ENCODE results near the gene TACR2.
A peak's percentile ranks its signal among the peaks of the same experiment; 100 is the strongest.

TACR2 gene

GRCh38 chr10:69377191-69377590, 39.5 kb downstream of the TACR2 start:
- FAIRE-seq = no peak
- DNase-seq (ENCODE audit: insufficient read length, low spot score) = no peak

DNA sequence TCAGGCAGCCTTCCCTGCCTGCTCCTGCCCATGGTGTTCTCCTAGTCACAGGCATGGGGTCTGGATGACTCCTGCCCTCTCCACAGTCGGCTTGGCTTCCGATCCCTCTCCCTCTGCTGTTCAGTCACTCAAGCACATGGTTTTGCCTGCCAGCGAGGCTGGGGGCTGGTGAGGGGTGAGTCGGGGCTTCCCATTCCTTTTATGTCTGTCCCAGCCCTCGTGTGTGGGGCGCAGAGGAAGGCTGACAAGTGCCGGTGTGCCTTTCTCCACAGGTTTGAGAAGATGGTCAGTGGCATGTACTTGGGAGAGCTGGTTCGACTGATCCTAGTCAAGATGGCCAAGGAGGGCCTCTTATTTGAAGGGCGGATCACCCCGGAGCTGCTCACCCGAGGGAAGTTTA, 40.1 kb downstream of the TACR2 start:
- no peak for FAIRE-seq
- no peak for DNase-seq (ENCODE audit: insufficient read length, low spot score)

GRCh38 chr10:69375307-69376151, 41.2 kb downstream of the TACR2 start:
- no peak for FAIRE-seq
- no peak for DNase-seq (ENCODE audit: insufficient read length, low spot score)

GRCh38 chr10:69374931-69375306, 41.8 kb downstream of the TACR2 start:
- FAIRE-seq = peak; percentile 40
- DNase-seq (ENCODE audit: insufficient read length, low spot score) = no peak

DNA sequence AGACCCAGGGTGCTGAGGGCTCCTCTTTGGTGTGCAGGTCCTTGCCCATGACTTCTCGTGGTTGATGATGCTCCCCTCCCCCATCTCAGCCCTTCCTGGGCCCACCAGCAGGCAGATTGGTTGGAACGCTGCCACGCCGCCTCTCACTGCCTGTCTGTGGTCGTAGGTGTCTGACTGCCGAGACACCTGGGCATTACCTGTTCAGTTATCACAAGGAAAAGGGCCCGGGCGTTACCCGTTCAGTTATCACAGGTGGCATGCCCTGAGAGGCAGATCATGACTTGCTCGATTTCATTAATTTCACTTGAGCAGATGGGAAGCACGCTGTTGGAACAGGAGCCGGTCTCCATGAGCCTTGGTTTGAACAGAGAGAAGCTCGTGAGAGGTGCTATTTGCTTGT, 42.5 kb downstream of the TACR2 start:
- FAIRE-seq = no peak
- DNase-seq (ENCODE audit: insufficient read length, low spot score) = no peak

GRCh38 chr10:69372126-69372980, 44.4 kb downstream of the TACR2 start:
- DNase-seq (ENCODE audit: insufficient read length, low spot score) (no peak), FAIRE-seq (no peak)

DNA sequence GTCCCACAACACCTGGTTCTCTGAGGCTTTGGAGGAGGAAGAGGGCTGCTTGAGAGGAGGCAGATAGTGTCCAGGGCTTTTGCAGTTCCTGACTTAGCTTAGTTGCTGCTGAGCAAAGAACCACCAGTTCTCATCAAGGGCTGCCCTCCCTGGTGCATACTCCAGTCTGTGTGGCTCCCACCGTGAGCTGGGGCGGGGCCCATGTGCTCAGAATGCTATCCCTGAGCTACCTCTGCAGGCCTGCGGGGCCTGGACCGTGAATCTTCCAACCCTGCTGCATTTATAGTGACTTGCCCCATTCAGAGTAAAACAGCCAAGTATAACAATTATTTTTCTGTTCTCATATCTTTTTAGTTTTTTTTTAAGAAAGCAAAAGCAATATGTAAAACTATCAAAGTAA, 49.2 kb downstream of the TACR2 start:
- FAIRE-seq (no peak), DNase-seq (ENCODE audit: insufficient read length, low spot score) (no peak)

DNA sequence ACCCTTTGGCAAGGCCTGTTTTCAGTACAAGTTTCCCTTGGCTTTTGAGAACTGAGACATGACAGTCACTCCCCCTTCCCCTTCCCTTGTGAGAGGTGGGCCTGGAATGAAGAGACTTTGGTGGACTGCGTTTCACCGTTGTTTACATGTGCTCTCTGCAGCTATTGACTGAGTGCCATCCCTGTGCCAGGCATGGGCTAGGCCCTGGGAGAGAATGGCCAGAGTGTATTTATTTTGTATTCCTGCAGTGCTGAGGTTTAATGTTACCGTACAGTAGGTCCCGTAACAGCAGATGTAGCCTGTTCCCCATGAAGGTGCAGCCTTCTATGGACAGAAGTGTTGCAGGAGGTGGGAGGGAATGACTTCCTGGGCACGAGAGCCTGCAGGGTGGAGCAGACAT, 50.0 kb downstream of the TACR2 start:
- no peak for DNase-seq (ENCODE audit: insufficient read length, low spot score)
- FAIRE-seq = no peak

GRCh38 chr10:69364232-69364940, 52.3 kb downstream of the TACR2 start:
- FAIRE-seq (no peak), DNase-seq (ENCODE audit: insufficient read length, low spot score) (no peak)

GRCh38 chr10:69363666-69364065, 53.1 kb downstream of the TACR2 start:
- DNase-seq (ENCODE audit: insufficient read length, low spot score) = no peak
- FAIRE-seq = no peak

- FAIRE-seq = no peak
- no peak for DNase-seq (ENCODE audit: insufficient read length, low spot score)
Observed at GRCh38 chr10:69362471-69362954, 54.2 kb downstream of the TACR2 start.

DNA sequence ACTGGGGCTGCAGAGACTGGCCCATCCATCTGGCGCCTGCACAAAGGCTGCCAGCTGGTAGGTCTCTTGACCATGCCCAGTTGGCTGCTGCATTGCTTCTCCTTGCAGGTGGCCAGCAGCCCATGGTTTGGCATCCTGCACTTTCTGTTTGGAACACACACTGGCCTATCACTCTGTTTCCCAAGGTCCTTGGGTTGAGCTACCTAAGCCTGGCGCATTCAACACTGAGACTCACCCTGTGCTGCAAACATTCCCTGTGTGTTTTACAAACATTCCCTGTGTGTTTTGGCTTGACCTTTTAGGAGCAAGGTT, 55.5 kb downstream of the TACR2 start:
- no peak for FAIRE-seq
- no peak for DNase-seq (ENCODE audit: insufficient read length, low spot score)

DNA sequence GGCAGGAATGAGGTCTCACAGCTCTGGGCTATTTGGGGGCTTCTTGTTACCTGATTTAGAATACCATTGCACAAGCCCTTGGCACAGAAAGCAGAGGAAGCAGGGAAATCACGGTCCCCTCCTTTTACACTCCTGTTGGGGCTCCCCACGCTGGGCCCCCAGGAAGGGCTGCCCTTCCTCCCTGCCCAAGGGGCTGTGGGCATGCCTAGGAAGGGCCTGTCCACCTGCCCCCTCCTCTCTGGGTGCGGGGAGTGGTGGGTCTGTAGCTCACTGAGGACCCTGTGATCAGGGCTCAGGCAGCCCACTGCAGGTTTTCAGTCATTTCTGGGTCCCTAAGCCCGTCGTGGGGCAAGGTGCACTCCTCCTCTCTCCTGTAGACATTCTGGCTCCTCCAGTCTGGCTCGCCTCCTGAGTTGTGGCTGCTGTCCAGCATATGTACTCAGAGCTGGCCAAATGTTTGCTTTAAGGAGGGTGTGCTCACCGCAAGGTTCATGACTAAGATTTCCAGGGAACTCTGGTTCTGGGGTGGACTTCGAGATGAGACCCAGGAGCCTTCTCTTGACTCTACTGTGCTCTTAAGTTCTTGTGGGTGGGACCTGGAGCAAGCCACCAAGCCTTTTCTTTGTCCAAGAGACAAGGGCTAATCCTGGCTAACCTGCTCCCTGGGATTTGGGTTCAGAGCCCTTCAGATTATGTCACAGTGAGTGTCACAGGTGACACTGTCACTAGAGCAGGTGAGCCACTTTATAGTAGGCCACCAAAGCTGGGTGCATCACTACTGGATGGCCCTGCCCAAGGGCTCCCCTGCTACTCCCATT, 56.0 kb downstream of the TACR2 start:
- FAIRE-seq (no peak), DNase-seq (ENCODE audit: insufficient read length, low spot score) (no peak)

- DNase-seq (ENCODE audit: insufficient read length, low spot score) (no peak), FAIRE-seq (no peak)
Observed at GRCh38 chr10:69359594-69359993, 57.1 kb downstream of the TACR2 start.

- no peak for FAIRE-seq
- no peak for DNase-seq (ENCODE audit: insufficient read length, low spot score)
Observed at GRCh38 chr10:69359148-69359547, 57.6 kb downstream of the TACR2 start.

GRCh38 chr10:69358148-69358795, 58.4 kb downstream of the TACR2 start:
- no peak for FAIRE-seq
- DNase-seq (ENCODE audit: insufficient read length, low spot score) = no peak

- DNase-seq (ENCODE audit: insufficient read length, low spot score) = no peak
- no peak for FAIRE-seq
Observed at GRCh38 chr10:69356187-69356586, 60.5 kb downstream of the TACR2 start.

- FAIRE-seq (no peak), DNase-seq (ENCODE audit: insufficient read length, low spot score) (no peak)
Observed at GRCh38 chr10:69353977-69354635, 62.6 kb downstream of the TACR2 start.

All from HTR-8/SVneo (cell line).